ENCODE measurements around the gene KCNQ1. TPM values are rescaled to one million over a fixed set of nuclear protein-coding genes. Genes with fewer than 3 reads are reported as not detected.

KCNQ1 gene
- total and polyA plus RNA-seq, 2 of the 13 experiments (the other 11 are each of a cell fraction or from before 2014, with no cell fraction given), result 0.02 to 0.08 TPM

DNA sequence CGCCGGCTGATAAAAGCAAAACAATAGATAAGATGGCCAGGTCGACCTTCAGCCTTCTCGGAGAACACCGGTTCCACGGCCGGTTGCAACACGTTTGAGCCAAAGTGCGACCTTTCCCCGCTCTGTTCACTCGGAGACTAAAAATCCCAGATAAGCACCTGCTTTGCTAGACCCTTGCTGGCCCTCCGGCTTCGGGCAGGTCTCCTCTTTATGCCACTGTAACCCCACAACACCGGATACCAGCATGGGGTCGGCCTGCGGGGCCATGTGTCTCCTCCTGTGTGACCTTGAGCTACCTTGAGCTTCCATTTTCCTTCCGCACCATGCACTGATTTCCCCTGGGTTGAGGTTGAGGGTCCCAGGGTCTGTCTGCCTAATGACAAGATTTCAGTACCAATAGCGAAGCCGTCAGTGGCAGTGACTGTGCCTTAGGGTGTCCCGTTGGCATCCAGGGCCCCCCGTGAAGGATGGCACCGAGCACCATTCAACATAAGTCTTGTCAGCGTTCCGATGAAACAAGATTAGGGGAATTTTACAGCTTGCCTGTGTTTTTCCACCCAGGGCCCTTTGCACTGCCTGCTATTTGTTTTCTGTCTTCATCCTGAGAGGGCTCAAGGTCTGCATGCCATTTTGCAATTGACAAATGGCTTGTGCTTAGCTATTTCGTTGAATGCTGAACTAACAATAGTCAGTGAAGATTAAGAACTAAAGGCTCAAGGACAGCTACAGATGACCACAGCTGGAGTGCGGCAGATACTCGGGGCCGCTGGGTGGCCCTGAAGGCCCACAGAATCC lies 118.6 kb downstream of the KCNQ1 start (continued):
- TF ChIP-seq, protein P1, sequence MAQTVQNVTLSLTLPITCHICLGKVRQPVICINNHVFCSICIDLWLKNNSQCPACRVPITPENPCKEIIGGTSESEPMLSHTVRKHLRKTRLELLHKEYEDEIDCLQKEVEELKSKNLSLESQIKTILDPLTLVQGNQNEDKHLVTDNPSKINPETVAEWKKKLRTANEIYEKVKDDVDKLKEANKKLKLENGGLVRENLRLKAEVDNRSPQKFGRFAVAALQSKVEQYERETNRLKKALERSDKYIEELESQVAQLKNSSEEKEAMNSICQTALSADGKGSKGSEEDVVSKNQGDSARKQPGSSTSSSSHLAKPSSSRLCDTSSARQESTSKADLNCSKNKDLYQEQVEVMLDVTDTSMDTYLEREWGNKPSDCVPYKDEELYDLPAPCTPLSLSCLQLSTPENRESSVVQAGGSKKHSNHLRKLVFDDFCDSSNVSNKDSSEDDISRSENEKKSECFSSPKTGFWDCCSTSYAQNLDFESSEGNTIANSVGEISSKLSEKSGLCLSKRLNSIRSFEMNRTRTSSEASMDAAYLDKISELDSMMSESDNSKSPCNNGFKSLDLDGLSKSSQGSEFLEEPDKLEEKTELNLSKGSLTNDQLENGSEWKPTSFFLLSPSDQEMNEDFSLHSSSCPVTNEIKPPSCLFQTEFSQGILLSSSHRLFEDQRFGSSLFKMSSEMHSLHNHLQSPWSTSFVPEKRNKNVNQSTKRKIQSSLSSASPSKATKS (CRISPR knock-in tag; IDR thresholded peaks at IDR 0.05), result no peak
- TF ChIP-seq, protein P2, sequence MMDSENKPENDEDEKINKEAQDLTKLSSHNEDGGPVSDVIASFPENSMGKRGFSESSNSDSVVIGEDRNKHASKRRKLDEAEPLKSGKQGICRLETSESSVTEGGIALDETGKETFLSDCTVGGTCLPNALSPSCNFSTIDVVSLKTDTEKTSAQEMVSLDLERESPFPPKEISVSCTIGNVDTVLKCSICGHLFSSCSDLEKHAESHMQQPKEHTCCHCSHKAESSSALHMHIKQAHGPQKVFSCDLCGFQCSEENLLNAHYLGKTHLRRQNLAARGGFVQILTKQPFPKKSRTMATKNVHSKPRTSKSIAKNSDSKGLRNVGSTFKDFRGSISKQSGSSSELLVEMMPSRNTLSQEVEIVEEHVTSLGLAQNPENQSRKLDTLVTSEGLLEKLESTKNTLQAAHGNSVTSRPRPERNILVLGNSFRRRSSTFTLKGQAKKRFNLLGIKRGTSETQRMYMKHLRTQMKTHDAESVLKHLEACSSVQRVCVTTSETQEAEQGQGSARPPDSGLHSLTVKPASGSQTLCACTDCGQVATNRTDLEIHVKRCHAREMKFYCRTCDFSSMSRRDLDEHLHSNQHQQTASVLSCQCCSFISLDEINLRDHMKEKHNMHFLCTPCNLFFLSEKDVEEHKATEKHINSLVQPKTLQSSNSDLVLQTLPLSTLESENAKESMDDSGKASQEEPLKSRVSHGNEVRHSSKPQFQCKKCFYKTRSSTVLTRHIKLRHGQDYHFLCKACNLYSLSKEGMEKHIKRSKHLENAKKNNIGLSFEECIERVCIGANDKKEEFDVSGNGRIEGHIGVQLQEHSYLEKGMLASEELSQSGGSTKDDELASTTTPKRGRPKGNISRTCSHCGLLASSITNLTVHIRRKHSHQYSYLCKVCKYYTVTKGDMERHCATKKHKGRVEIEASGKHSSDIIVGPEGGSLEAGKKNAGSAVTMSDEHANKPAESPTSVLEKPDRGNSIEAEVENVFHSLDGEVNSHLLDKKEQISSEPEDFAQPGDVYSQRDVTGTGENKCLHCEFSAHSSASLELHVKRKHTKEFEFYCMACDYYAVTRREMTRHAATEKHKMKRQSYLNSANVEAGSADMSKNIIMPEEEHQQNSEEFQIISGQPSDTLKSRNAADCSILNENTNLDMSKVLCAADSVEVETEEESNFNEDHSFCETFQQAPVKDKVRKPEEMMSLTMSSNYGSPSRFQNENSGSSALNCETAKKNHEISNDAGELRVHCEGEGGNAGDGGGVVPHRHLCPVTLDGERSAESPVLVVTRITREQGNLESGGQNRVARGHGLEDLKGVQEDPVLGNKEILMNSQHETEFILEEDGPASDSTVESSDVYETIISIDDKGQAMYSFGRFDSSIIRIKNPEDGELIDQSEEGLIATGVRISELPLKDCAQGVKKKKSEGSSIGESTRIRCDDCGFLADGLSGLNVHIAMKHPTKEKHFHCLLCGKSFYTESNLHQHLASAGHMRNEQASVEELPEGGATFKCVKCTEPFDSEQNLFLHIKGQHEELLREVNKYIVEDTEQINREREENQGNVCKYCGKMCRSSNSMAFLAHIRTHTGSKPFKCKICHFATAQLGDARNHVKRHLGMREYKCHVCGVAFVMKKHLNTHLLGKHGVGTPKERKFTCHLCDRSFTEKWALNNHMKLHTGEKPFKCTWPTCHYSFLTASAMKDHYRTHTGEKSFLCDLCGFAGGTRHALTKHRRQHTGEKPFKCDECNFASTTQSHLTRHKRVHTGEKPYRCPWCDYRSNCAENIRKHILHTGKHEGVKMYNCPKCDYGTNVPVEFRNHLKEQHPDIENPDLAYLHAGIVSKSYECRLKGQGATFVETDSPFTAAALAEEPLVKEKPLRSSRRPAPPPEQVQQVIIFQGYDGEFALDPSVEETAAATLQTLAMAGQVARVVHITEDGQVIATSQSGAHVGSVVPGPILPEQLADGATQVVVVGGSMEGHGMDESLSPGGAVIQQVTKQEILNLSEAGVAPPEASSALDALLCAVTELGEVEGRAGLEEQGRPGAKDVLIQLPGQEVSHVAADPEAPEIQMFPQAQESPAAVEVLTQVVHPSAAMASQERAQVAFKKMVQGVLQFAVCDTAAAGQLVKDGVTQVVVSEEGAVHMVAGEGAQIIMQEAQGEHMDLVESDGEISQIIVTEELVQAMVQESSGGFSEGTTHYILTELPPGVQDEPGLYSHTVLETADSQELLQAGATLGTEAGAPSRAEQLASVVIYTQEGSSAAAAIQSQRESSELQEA (CRISPR knock-in tag; IDR thresholded peaks at IDR 0.05; ENCODE audit: not compliant biosample characterization), result no peak
- no peak for TF ChIP-seq ZNF530 (CRISPR knock-in tag; IDR thresholded peaks at IDR 0.05; ENCODE audit: low read depth)
- peak; percentile 59; the same call in 1 of the 2 replicates for TF ChIP-seq ZNF34 (CRISPR knock-in tag; IDR thresholded peaks at IDR 0.05; ENCODE audit: borderline replicate concordance)
- peak; percentile 91; the same call in 1 of the 2 replicates for TF ChIP-seq MED13 (CRISPR knock-in tag; IDR thresholded peaks at IDR 0.05)
- no peak; the same call in 1 of the 2 replicates for TF ChIP-seq ZNF746 (CRISPR knock-in tag; IDR thresholded peaks at IDR 0.05)
- peak; percentile 80; the same call in 1 of the 2 replicates for TF ChIP-seq ZKSCAN8 (CRISPR knock-in tag; IDR thresholded peaks at IDR 0.05; ENCODE audit: borderline replicate concordance)
- TF ChIP-seq, protein P3, sequence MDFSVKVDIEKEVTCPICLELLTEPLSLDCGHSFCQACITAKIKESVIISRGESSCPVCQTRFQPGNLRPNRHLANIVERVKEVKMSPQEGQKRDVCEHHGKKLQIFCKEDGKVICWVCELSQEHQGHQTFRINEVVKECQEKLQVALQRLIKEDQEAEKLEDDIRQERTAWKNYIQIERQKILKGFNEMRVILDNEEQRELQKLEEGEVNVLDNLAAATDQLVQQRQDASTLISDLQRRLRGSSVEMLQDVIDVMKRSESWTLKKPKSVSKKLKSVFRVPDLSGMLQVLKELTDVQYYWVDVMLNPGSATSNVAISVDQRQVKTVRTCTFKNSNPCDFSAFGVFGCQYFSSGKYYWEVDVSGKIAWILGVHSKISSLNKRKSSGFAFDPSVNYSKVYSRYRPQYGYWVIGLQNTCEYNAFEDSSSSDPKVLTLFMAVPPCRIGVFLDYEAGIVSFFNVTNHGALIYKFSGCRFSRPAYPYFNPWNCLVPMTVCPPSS (IDR thresholded peaks at IDR 0.05), result no peak
- no peak for TF ChIP-seq RAD51 (IDR thresholded peaks at IDR 0.05; ENCODE audit: borderline replicate concordance)
- no peak for TF ChIP-seq PCBP2 (optimal IDR thresholded peaks at IDR 0.05; ENCODE audit: low read depth, low read length, poor library complexity, severe bottlenecking)
- TF ChIP-seq SMARCE1 (IDR thresholded peaks at IDR 0.05; ENCODE audit: borderline replicate concordance), result no peak
- TF ChIP-seq, protein P4, sequence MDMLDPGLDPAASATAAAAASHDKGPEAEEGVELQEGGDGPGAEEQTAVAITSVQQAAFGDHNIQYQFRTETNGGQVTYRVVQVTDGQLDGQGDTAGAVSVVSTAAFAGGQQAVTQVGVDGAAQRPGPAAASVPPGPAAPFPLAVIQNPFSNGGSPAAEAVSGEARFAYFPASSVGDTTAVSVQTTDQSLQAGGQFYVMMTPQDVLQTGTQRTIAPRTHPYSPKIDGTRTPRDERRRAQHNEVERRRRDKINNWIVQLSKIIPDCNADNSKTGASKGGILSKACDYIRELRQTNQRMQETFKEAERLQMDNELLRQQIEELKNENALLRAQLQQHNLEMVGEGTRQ (IDR thresholded peaks at IDR 0.05; ENCODE audit: low read depth, low read length), result no peak
- TF ChIP-seq, protein P4 (CRISPR knock-in tag; IDR thresholded peaks at IDR 0.05; ENCODE audit: borderline replicate concordance), result 0 out of 2 replicates have a peak, but pooled peaks have one; percentile 15
- TF ChIP-seq ZNF780A (CRISPR knock-in tag; IDR thresholded peaks at IDR 0.05), result 0 out of 2 replicates have a peak, but pooled peaks have one; percentile 73

All from HepG2 (cell line).